Measurements from ENCODE around the gene SEL1L2.

The SEL1L2 gene

DNA sequence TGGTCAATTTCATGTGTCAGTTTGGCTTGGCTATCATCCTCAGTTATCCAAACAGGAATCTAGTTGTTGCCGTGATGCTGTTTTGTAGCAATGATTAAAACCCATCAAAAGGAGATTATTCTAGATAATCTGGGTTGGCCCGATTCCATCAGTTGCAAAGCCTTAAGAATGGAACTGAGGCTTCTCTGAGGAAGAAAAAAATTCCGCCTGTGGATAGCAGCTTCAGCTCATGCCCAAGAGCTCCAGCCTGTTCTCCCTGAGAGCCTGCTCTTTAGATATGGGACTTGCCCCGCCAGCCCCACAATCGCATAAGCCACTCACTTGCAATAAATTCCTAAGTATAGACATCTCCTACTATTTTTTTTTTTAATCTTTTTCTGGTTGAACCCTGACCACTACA lies 61.5 kb downstream of the SEL1L2 start:
- no peak for DNase-seq (ENCODE audit: low spot score)

- no peak for DNase-seq (ENCODE audit: low spot score)
These were observed 63.2 kb downstream of the SEL1L2 start for GRCh38 chr20:13927171-13927570.

GRCh38 chr20:13922241-13922640 lies 68.2 kb downstream of the SEL1L2 start:
- no peak for DNase-seq (ENCODE audit: low spot score)

DNA sequence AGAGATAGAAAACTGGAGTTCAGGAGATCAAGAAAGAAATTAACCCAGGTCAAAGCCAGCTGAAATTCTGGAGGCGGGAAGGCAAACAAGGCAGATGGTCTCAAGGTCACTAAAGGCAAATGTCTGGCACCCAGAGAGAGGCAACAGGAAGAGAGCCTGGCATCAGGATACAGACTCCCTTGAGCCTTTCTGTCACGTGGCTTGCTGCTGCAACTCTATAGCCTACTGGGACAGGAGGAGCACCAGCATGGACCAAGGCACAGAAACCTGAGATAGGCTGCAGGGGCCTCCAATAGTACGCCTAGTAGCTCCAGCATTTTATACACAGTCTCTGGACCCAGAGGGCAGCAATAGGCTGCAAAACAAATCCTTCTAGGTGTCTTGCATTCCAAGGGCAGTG lies 75.1 kb downstream of the SEL1L2 start:
- no peak for DNase-seq (ENCODE audit: low spot score)

GRCh38 chr20:13913572-13913971 lies 76.8 kb downstream of the SEL1L2 start:
- no peak for DNase-seq (ENCODE audit: low spot score)

DNA sequence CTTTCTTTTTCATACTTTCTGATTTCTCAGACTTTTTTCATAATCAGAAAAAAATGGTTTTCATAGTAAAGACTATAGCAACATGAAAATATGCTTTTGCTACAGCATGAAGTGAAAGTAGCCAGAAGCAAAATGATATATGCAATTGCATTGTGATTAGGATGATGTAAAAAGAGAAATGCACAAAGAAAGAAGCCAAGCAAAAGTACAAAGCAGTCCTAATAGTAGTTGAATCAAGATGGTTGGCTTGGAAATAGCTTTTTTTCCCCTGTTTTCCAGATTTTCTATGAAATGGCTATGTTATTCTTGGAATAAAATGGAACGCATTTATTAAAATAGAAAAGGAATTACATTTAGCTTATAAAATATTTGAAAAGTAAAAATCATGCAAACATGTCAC lies 77.3 kb downstream of the SEL1L2 start:
- DNase-seq (ENCODE audit: low spot score): no peak

DNA sequence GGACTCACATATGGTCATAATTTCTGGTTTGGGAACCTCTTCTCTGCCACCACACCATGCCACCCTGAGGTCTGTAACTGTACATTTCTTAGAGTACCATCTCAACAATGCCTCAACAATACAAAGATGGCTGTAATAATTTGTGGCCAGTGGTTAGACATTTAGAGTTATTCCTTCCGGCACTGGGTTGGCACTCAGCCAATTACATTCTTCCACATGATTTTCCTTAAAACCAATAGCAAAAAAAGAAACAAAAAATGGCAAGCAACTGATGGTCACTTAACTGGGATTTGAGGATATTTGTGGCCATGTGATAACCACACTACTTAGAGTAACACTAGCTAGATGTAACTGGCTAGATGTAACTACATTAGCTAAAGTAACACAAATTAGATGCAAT lies 79.9 kb downstream of the SEL1L2 start:
- DNase-seq (ENCODE audit: low spot score): no peak

DNA sequence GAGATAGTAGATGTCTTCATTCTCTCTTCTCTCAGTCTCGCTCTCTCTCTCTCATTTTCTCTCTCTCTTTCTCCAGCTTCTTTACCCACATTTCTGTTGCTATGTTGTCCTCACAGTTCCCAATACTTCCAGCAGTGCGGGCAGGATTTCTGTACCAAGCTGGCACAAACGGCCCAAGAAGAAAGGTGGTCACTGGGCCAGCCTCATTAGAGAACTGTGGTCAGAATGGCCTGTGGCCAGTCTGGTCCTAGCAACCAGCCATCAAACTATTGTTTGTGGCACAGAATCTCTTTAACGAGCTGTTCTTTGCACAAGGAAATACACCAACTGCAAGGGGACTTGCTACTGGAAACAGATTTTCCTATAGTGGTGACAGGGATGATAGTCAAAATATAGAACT lies 81.3 kb downstream of the SEL1L2 start:
- no peak for DNase-seq (ENCODE audit: low spot score)

GRCh38 chr20:13904766-13905165 lies 85.6 kb downstream of the SEL1L2 start:
- DNase-seq (ENCODE audit: low spot score): no peak

DNA sequence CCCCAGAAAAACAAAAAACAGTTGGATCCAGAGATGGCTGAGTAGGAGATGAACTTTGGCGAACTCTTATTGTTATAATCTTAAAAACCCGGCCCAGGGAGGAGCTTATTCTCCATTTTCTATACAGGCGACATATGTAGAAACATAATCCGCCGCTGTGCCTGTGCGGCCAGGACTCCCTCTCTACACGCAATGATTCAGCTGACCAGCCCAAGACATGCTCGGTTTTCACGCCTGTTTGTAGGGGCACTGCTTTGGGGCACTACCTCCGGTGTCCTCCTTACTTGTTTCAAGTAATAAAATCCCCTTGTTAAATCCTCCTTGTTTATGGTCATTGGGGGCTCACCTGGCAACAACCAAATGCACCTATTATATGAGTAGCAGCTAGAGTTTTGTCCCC lies 89.9 kb downstream of the SEL1L2 start:
- DNase-seq (ENCODE audit: low spot score): no peak

- no peak for DNase-seq (ENCODE audit: low spot score)
These were observed 92.3 kb downstream of the SEL1L2 start for GRCh38 chr20:13898012-13898612.

DNA sequence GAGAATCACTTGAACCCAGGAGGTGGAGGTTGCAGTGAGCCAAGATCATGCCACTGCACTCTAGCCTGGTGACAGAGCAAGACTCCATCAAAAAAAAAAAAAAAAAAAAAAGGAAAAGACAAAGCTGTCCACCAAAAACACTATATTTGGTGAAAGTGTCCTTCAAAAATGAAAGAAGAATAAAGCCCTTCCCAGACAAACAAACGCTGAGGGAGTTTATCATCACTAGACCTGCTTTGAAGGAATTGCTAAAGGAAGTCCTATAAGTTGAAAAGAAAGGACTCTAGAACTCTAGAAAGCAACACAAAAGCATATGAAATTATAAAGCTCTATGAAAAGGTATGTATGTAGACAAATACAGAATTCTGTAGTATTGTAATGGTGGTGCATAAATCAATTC lies 98.8 kb downstream of the SEL1L2 start:
- DNase-seq (ENCODE audit: low spot score): no peak

DNA sequence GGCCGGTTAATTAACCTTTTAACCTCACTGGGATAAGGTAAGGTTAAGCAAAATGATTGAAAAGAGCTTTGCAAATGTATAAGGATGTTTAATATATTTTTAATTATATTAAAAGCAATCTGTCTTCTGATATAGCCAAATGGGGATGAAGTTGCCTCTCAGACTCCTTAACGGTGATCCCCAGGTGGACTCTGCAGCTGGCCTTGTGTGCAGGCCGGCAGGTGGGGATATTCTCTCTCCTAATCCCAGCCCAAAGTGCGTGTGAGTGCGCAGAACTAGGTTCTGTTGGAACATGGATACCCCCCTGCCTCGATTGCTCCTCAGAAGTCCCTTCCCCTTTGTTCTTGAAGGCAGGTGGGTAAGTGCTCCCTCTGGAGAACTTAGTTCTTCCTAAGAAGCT lies 105.6 kb downstream of the SEL1L2 start:
- no peak for DNase-seq (ENCODE audit: low spot score)

- no peak for DNase-seq (ENCODE audit: low spot score)
These were observed 107.0 kb downstream of the SEL1L2 start for GRCh38 chr20:13883425-13883824.

GRCh38 chr20:13878566-13878965 lies 111.8 kb downstream of the SEL1L2 start:
- DNase-seq (ENCODE audit: low spot score): no peak

DNA sequence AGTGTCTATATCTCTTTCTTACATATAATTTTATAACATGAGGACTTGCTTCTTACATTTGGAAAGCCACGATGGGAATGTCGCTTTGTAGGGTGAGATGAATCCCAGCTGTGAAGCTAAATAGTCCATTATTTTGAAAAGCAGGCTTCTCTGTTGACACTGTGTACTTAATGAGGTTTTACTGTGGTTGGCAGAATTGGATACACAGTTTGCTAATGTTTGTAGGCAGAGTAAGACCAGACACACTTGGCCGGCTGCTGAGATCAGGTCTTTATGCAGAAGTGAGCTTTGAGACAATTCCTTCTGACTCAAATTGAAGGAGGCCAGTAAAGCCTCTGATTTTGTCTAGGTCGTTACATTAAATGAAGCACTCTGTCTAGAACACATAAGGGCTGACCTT lies 112.6 kb downstream of the SEL1L2 start:
- DNase-seq (ENCODE audit: low spot score): no peak

- DNase-seq (ENCODE audit: low spot score): no peak
These were observed 115.1 kb downstream of the SEL1L2 start for GRCh38 chr20:13875265-13875811.

DNA sequence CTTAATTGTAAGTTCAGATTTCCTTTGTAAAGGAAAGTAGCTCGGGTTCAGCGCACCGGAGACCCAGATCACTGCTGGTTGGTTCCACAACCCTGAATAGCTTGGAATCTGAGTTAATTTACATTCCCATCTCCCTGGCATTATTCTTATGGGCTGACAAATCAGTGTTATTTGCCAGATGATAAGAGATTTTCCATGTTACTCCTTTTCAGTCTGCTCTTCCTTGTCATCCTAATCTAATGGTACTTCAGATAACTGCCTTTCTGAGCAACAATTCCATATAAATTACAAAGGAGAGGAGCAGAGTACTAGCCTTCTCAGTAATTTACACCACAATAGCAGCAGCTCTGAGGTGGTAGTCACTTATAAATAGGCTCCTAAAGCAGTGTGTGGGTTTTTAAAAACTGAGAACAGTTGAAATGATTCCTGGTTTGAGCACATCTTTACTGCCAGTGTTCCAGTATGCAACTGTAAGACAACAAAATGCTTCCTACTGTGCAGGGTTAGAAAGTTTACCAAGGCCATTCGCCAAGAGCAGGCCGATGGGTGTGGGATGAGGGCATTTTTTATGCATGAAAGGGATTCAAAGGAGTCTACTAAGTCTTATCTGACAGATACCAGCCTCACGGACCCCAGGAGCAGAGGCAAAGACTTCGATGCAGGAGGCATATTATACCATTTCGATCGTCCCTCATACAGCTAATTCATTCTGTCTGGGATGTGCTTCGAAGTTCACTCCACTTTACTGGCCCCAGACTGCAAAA lies 115.8 kb downstream of the SEL1L2 start:
- DNase-seq (ENCODE audit: low spot score): no peak

GRCh38 chr20:13873831-13874230 lies 116.6 kb downstream of the SEL1L2 start:
- no peak for DNase-seq (ENCODE audit: low spot score)

GRCh38 chr20:13870170-13870748 lies 120.2 kb downstream of the SEL1L2 start:
- no peak for DNase-seq (ENCODE audit: low spot score)

DNA sequence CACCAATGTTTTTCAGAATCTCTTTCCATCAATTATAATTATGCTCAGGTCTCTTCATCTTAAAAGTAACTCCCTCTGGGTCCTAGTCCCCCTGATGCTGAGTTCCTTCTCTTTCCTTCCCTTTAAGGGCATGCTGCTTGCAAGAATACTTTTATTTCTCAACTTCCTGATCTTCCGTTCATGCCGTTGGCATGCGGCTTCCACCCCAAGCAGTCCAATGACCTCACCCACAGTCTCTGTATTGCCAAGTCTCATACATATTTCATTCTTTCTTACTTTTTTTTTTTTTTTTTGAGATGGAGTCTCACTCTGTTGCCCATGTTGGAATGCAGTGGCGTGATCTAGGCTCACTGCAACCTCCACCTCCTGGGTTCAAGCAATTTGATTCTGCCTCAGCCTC lies 122.1 kb downstream of the SEL1L2 start:
- no peak for DNase-seq (ENCODE audit: low spot score)

DNA sequence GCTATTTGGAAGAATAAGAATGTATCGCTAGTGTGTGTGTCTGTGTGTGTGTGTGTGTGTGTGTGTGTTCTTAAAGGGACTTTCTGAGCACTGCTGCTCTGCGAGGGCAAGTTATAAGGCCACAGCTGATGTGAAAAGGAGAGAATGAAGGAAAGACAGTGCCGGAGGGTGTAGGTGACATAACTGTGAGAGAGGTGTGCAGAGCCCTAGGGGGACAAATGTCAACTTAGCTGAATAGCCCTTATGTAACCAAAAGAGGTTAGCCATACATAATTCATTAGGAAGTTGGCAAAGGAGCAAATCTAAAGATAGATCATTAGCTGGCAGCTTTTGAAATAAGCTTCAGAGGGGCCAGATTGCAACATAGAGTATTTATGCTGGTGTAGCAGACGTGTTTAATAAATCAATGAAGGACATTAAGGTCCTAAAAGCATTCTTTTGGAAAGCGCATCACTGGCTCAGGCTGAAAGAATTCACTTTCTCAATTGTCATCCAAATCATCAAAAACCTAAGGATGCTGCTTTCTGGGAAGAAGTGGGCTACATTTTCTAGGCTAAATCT lies 124.5 kb downstream of the SEL1L2 start:
- no peak for DNase-seq (ENCODE audit: low spot score)

DNA sequence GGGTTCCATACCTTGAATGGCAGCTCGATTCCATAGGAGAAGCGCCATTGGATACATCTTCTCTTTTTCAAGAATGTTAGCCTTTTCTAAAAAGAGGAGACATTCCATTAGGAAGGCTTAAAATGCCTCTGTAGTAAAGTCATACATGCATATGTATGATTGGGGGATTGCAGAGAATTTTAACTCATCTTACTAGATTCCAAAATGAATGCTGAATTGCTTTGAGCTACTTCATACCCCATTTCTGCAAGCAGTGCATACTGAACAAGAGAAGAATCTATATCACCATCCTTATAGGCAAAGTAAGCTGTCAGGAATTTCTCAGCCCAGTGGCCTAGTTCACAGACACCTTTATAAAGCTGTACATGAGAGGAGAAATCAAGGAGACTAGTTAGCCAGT lies 125.3 kb downstream of the SEL1L2 start:
- DNase-seq (ENCODE audit: low spot score): no peak

Measured in iPS-NIHi11 (cell line).